GM23248 (cell line): ENCODE data around the gene ACBD5. TPM values are rescaled to one million over a fixed set of nuclear protein-coding genes. Genes with fewer than 3 reads are reported as not detected.

Experiments
- DNase-seq: peaks from one replicate; pipeline ENCODE4 v3.0.0-alpha.2; 2015
- H2AFZ ChIP-seq: fragments of 200-600 bp; sonication (generic); 2 replicates; pipeline ENCODE4 v1.6.1; 2016; ENCODE audit warnings: antibody characterized with exemption
- H3F3A ChIP-seq: fragments of 200-600 bp; sonication (generic); 2 replicates; pipeline ENCODE4 v1.6.1; 2016; ENCODE audit warnings: mild to moderate bottlenecking, antibody characterized with exemption, mixed run types; ENCODE audit not compliant: insufficient read depth
- H3K27ac ChIP-seq: fragments of 200-600 bp; sonication (generic); 2 replicates; pipeline ENCODE4 v1.5.1; 2016; ENCODE audit warnings: mild to moderate bottlenecking
- H3K27me3 ChIP-seq: fragments of 200-600 bp; sonication (generic); replicated peaks from 2 replicates; pipeline ENCODE4 v1.6.1; 2016; ENCODE audit warnings: mild to moderate bottlenecking; ENCODE audit not compliant: insufficient read depth
- H3K36me3 ChIP-seq: fragments of 200-600 bp; sonication (generic); 2 replicates; pipeline ENCODE4 v1.6.1; 2016; ENCODE audit warnings: low read depth, mild to moderate bottlenecking
- H3K4me1 ChIP-seq: fragments of 200-600 bp; sonication (generic); 2 replicates; pipeline ENCODE4 v1.6.1; 2016; ENCODE audit warnings: mild to moderate bottlenecking; ENCODE audit not compliant: insufficient read depth
- H3K4me2 ChIP-seq: fragments of 200-600 bp; sonication (generic); one replicate; pipeline ENCODE4 v1.6.1; 2016; ENCODE audit warnings: mild to moderate bottlenecking; ENCODE audit not compliant: unreplicated experiment
- H3K4me3 ChIP-seq: fragments of 200-600 bp; sonication (generic); 2 replicates; pipeline ENCODE4 v1.5.1; 2016; ENCODE audit warnings: mild to moderate bottlenecking
- H3K79me2 ChIP-seq: fragments of 200-600 bp; sonication (generic); 2 replicates; pipeline ENCODE4 v1.6.1; 2016; ENCODE audit warnings: mild to moderate bottlenecking; ENCODE audit not compliant: insufficient read depth
- H3K9ac ChIP-seq: fragments of 200-600 bp; sonication (generic); 2 replicates; pipeline ENCODE4 v1.6.1; 2016; ENCODE audit warnings: mild to moderate bottlenecking
- H3K9me2 ChIP-seq: fragments of 200-600 bp; sonication (generic); 2 replicates; pipeline ENCODE4 v1.6.1; 2016; ENCODE audit warnings: mixed run types, mild to moderate bottlenecking, moderate library complexity; ENCODE audit not compliant: insufficient read depth
- H3K9me3 ChIP-seq: fragments of 200-600 bp; sonication (generic); one replicate; pipeline ENCODE4 v1.6.1; 2017; ENCODE audit warnings: low read depth
- H4K20me1 ChIP-seq: fragments of 200-600 bp; sonication (generic); 2 replicates; pipeline ENCODE4 v1.6.0; 2016; ENCODE audit not compliant: insufficient read depth
- EZH2 ChIP-seq: fragments of 200-600 bp; sonication (generic); IDR thresholded peaks from 2 replicates; pipeline ENCODE4 v1.6.1; 2018; ENCODE audit warnings: antibody characterized with exemption, mild to moderate bottlenecking; ENCODE audit not compliant: insufficient read depth, poor library complexity, severe bottlenecking
- EZH2phosphoT487 ChIP-seq: fragments of 200-600 bp; sonication (generic); IDR thresholded peaks from 2 replicates; pipeline ENCODE4 v1.6.1; 2018; ENCODE audit warnings: antibody characterized with exemption, moderate library complexity, mild to moderate bottlenecking, low read depth; ENCODE audit not compliant: insufficient read depth
- WGBS, 2 experiments: methylation state at CpG; one replicate each; pipeline ENCODE4 v1.1.6; 2015 to 2017; ENCODE audit warnings: low lambda C conversion rate in 2 of 2, low coverage in 1 of 2; ENCODE audit errors: missing lambda C conversion rate in 2 of 2; 5-methylcytosine and 5-hydroxymethylcytosine counted together
- in situ Hi-C: fragments of 300-500 bp; cut with MboI; formaldehyde crosslinking; loops from 2 replicates; pipeline ENCODE4 v1.15.0; 2020
- polyA plus RNA-seq: library from polyadenylated mRNA; unstranded; fragments of >200 nt; fragmentation: Nextera tagmentation; extraction: Ambion mirVana; gene quantifications from 2 replicates; pipeline ENCODE4 v1.2.1, GENCODE V29; 2016
- total RNA-seq: library from RNA; depleted of rRNA; stranded (reverse); fragments of >200 nt; shearing (Covaris generic); gene quantifications from 2 replicates; pipeline ENCODE4 v1.2.3, GENCODE V29; 2014

ACBD5 gene
- total and polyA plus RNA-seq, 2 experiments from 2014 or later: 18.8 to 25.0 TPM

DNA sequence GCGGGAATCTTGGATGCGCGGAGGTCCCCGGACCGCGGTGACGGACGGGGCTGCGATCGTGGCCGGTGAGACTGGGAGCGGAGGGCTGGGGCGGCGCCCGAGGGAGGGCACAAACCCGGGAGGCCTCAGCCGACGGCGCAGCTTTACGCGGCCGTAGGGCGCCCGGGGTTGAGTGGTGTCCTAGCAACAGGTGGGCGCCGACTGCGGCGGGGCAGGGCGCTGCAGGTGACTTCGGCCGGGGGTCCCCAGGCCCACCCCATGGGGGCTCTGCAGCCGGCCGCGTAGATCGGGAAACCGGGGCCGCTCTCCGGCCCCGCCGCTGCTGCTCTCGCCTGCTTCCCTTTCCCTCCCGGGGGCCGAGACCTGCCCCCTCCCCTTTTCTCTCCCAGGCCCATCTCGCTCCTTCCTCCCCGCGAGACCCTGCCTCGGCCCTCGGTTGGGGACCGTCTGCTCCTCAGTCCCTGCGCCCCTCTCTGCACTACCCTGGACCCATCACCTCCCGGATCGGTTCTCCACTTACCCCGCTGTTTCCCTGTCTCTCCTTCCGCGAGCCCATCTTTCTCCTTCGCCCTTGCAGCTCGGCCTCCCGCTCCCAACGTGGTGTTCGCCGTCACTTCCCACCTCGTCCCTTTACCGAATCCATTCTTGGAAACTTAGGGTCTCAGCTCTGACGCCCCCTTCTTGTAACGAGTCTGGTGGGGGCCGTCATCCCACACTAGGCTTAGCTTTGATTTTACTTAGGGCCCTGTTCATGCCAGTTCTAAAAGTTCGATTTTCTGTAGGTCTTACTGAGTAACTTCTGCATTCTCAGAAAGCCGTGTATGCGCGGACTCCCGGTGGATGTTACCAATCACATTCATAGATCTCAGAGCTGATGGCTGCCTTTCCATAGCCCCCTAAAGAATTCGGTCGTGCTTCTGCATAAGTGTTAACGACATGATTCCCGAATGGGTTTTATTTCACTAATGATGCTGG is 18.5 kb upstream of the ACBD5 start:
- Histone ChIP-seq H4K20me1 (no peaks in the 10 kb centered on the region), H3K79me2 (no peaks in the 10 kb centered on the region), H3F3A (no peaks in the 10 kb centered on the region), H3K4me1 (no peaks in the 10 kb centered on the region), H3K27ac (no peak overlapping the region), H3K9me3 (no peaks in the 10 kb centered on the region), H2AFZ (peak overlapping the region; percentile 57), H3K9ac (no peak overlapping the region), H3K36me3 (no peaks in the 10 kb centered on the region), H3K4me2 (peak overlapping the region; percentile 31), H3K9me2 (no peaks in the 10 kb centered on the region), H3K27me3 (peaks cover 56% of the 10 kb centered on the region), H3K4me3 (peak overlapping the region; percentile 39)
- peak; percentile 83 for TF ChIP-seq EZH2
- 0 out of 2 replicates have a peak, but pooled peaks have one; percentile 37 for TF ChIP-seq EZH2phosphoT487
- WGBS, 2 experiments: 4 to 5% methylated on average over 58 to 74 of the region's 75 CpGs
- peak; percentile 31 for DNase-seq
- in situ Hi-C loops: no loop called here

DNA sequence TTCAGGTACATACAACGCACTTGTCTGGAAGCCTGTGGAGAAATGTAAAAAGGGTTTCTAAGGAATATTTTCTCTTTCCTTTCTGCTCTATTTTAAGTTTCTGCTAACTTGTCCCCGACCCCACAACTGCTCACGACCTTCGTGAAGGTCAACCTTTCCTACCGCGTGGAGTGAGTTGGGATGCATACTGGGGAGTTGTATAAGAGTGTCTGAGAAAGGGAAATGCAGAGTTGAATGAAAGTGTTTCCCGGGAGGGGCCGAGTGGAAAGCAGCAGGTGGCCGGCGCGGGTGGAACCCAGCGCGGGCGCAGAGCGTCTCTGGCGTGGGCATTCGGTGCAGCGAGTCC is 17.9 kb upstream of the ACBD5 start:
- Histone ChIP-seq H3K36me3 (no peaks in the 10 kb centered on the region), H3F3A (no peaks in the 10 kb centered on the region), H4K20me1 (no peaks in the 10 kb centered on the region), H3K27me3 (peaks cover 56% of the 10 kb centered on the region), H3K4me1 (no peaks in the 10 kb centered on the region), H2AFZ (peak overlapping the region; percentile 57; the same call in 1 of the 2 replicates), H3K9me2 (no peaks in the 10 kb centered on the region), H3K27ac (no peak overlapping the region), H3K9me3 (no peaks in the 10 kb centered on the region), H3K9ac (no peak overlapping the region), H3K79me2 (no peaks in the 10 kb centered on the region), H3K4me3 (peak overlapping the region; percentile 39), H3K4me2 (peak overlapping the region; percentile 31)
- TF ChIP-seq EZH2: peak; percentile 84
- TF ChIP-seq EZH2phosphoT487: peak; percentile 79
- in situ Hi-C loops: no loop called here
- DNase-seq: no peak
- WGBS, 2 experiments: 4% methylated on average over 18 of the region's 18 CpGs

DNA sequence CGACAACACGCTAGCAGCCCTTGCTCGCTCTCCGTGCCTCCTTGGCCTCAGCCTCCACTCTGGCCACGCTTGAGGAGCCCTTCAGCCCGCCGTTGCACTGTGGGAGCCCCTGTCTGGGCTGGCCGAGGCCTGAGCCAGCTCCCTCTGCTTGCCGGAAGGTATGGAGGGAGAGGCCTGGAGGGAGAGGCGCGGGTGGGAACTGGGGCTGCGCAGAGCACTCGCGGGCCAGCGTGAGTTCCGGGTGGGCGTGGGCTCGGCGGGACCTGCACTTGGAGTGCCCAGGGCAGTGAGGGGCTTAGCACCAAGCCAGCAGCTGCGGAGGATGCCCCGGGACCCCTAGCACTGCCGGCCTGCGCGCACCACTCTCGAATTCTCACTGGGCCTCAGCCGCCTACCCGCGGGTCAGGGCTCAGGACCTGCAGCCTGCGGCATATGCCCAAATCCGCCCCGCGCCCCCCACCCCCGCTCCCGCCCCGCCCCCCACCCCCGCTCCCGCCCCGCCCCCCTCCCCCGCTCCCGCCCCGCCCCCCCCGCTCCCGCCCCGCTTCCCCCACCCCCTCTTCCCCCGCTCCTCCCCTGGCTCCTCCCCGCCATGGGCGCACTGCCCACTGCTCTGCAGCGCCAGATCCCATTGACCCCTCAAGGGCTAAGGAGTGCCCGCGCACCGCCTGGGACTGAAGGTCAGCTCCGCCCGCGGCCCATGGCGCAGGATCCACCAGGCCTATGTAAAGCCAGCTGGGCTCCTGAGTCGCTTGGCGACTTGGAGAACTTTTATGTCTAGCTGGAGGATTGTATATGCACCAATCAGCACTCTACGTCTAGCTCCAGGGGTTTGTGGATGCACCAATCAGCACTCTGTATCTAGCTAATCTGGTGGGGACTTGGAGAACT is 15.9 kb upstream of the ACBD5 start:
- H3K27ac ChIP-seq: no peak overlapping the region
- H3K79me2 ChIP-seq: no peaks in the 10 kb centered on the region
- no peak overlapping the region for H3K4me3 ChIP-seq
- peaks cover 46% of the 10 kb centered on the region for H3K27me3 ChIP-seq
- DNase-seq: no peak
- H3F3A ChIP-seq: no peaks in the 10 kb centered on the region
- no peak overlapping the region for H2AFZ ChIP-seq
- WGBS, 2 experiments: 87 to 88% methylated on average over 30 to 55 of the region's 58 CpGs
- in situ Hi-C loops: no loop called here
- no peaks in the 10 kb centered on the region for H3K9me2 ChIP-seq
- no peaks in the 10 kb centered on the region for H4K20me1 ChIP-seq
- no peaks in the 10 kb centered on the region for H3K9me3 ChIP-seq
- H3K4me1 ChIP-seq: no peaks in the 10 kb centered on the region
- TF ChIP-seq EZH2: no peak
- no peak for TF ChIP-seq EZH2phosphoT487
- no peaks in the 10 kb centered on the region for H3K36me3 ChIP-seq
- no peak overlapping the region for H3K9ac ChIP-seq
- H3K4me2 ChIP-seq: no peak overlapping the region

DNA sequence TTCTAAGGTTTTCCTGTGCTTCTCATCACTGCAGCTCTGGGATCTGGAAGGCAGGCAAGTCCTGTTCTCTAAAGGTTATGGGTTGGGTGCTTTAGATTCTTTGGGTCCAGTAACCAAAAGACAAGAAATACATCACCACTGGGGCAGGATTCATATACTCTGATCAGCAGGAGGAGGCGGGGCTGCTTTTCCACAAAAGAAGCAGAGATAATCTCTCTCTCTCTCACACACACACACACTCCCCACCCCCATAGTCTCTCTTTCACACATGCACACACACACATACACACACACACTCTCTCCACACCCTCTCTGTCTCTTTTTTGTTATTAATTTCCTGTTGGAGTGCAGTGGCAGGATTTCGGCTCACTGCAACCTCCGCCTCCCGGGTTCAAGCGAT is 13.0 kb upstream of the ACBD5 start:
- Histone ChIP-seq H3K27me3 (peaks cover 18% of the 10 kb centered on the region; the same call in 1 of the 2 replicates), H3K9me2 (no peaks in the 10 kb centered on the region), H3K4me1 (no peaks in the 10 kb centered on the region), H3K36me3 (no peaks in the 10 kb centered on the region), H3K79me2 (no peaks in the 10 kb centered on the region), H3K4me3 (no peak overlapping the region), H2AFZ (peak overlapping the region; percentile 96; the same call in 1 of the 2 replicates), H3K4me2 (no peak overlapping the region), H3K9me3 (no peaks in the 10 kb centered on the region), H4K20me1 (no peaks in the 10 kb centered on the region), H3K27ac (no peak overlapping the region), H3F3A (no peaks in the 10 kb centered on the region), H3K9ac (no peak overlapping the region)
- in situ Hi-C loops: no loop called here
- TF ChIP-seq EZH2phosphoT487 (no peak), EZH2 (no peak)
- DNase-seq: no peak
- 90 to 93% methylated on average over 5 of the region's 5 CpGs for WGBS, 2 experiments
